ENCODE measurements around the gene MINDY4.

Gene MINDY4

DNA sequence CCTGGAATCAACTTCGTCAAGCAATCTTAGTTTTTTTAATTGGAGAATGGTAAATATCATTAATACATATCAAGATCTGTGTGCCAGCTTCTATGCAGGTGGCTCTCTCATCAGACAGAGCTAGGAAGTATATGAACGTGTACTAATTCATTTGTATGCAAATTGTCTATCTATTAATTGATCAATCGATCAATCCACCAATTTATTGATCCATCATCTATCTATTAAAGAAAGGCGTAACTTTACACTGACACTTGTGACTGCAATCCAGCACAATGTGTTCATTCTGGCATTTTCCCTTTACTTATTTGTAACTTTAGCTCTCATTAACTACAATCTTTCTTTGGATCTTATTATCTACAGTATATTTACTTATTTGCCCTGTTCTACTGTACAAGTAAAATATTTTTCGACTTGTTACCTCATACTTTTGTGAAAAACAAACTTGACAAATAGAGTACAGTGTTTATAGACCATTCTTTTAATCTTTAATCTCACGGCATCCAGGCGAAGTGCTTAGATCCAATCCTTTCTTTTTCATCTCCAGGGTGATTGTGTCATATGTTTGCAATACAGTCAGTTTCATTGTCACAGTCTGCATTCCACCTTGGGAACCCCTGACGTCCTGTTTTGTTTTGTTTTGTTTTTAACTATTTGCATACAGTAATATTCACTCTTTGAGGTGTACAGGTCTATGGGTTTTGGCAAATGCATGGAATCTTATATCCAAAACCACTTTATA, 170.5 kb downstream of the MINDY4 start:
- in situ Hi-C loops (cut with MboI; ENCODE audit: low sequenced_read_pairs): no loop called here
